GM19025 (cell line): ENCODE data around the gene CDC37.

Experiments used
- ATAC-seq: cut with Tn5 transposase; IDR thresholded peaks from one replicate; pipeline ENCODE4 v1.9.1; 2021; ENCODE audit warnings: mild to moderate bottlenecking, low read depth, moderate library complexity; ENCODE audit not compliant: unreplicated experiment

Gene CDC37

GRCh38 chr19:10363789-10364281, 39.5 kb downstream of the CDC37 start:
- no peak for ATAC-seq

- ATAC-seq = no peak
Observed at GRCh38 chr19:10362259-10362658, 41.1 kb downstream of the CDC37 start.

DNA sequence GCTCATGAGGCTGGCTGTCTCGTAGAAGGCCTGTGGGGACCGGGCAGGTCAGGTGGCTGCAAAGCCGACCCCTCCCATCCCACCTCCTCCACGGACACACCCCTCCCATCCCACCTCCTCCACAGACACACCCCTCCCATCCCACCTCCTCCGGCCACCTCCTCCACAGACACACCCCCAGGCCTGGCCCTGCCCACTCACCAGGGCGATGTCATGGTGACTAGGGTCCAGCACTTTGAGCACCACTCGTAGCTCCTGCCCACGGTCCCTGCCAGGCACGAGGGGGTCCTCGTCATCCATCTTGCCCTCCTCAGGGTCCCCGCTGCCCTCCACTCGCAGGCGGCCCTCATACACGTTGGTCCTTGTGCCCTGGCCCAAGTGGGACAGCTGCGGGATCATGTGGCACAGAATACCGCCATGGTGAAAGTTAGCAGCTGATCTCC, 41.8 kb downstream of the CDC37 start:
- no peak for ATAC-seq

DNA sequence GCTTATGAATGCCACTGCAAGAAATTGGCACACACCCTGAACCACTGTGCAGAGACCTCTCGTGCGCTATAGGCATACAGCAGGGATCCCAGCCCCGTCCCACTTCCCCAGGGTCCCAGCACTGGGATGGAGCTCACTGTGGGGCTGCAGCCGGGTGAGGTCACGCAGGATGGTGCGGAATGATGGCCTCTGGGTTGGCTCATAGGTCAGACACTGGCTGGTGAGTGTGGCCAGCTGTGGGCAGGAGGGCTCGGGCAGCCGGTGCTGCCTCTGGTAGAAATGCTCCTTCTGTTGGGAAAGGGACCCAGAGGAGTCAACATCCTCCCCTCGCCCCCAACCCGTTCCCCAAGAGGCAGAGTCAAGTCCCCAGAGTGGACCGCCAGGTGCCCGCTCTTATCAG, 46.9 kb downstream of the CDC37 start:
- no peak for ATAC-seq

DNA sequence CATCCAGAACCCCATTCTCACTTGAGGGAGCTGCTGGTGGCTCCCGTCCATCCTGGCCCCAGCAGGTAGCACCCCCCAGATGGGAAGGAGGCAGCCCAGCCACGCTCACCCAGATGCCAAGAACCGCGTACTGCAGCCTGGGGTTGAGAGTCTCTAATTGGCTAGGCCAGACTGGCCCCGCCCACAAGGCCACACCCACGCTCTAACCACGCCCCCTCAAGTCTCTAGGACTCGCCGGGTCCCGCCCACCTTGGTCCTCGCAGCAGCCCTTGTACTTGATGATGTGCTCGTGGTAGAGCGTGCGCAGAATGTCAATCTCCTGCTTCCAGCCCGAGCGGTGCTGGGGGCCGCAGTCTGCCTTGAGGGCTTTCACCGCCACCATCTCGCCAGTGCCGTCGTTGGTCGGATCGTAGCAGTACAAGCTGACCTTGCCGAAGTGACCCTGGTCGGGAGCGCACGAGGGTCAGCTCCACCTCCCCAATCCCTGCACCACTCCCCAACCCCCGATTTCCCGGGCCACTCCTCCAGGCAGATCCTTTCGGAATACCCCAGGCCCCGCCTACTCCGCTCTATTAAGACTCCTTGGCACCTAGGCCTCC, 49.5 kb downstream of the CDC37 start:
- no peak for ATAC-seq

- ATAC-seq = no peak
Observed at GRCh38 chr19:10352764-10353671, 50.3 kb downstream of the CDC37 start.

- ATAC-seq = no peak
Observed at GRCh38 chr19:10346509-10346908, 56.8 kb downstream of the CDC37 start.

- ATAC-seq = no peak
Observed at GRCh38 chr19:10344780-10345179, 58.6 kb downstream of the CDC37 start.

GRCh38 chr19:10343495-10343894, 59.8 kb downstream of the CDC37 start:
- ATAC-seq = no peak
